ENCODE measurements around the gene LRCH3.

LRCH3 gene

DNA sequence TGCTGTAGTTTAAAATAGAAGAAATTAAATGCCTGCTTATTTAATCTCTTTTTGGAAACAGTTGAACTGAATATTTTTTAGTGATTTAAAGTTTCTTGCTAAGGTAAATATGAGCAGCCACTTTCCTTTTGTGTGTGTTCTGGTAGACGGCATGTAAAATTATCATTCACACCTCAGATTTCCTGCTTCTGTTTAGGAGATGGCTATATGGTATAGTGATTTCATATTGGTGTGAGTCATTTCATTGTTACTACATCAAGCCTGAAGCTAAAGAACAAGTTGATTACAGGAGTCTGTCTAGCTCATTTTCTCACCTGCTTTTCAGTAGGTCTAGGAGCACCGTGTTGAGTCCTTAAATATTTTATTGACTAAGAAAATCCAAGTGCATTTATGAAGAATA lies 2.2 kb downstream of the LRCH3 start:
- DNase-seq = peak in 1 of 2 experiments; percentile 9

DNA sequence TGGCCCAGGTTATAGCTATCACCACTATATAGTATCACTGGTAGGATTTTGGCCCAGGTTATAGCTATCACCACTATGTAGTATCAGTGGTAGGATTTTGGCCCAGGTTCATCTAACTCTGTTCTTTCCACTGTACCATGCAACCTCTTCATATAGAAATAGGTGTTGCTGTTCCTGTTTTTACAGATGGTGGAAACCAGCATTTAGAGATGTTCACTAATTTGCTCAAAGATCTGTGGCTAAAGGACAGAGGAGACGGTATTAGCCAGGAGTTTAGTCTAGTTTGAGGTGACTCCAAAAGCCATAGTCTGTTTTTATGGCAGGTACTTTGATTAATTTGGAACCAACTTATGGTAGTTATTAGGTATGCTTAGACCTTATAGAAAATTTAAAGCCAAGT lies 3.1 kb downstream of the LRCH3 start:
- DNase-seq = no peak

DNA sequence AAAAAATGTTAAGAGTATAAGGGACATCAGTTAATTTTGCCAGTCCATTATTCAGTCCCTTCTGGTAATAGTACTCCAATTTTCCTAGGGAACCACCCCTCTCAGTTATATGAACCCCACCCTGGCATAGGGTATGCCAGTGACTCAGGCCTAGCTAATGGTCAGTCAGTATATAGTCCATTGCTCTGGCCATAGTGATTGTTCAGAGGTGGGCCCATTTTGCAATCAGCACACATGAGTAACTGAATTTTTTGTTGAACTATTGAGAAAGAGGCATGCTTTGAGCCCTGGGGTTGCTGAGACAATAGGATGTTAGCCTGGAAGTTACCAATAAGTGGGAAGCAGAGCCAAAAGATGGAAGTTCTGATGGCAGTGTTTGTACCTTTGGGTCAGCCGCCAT lies 4.1 kb downstream of the LRCH3 start:
- DNase-seq = no peak

DNA sequence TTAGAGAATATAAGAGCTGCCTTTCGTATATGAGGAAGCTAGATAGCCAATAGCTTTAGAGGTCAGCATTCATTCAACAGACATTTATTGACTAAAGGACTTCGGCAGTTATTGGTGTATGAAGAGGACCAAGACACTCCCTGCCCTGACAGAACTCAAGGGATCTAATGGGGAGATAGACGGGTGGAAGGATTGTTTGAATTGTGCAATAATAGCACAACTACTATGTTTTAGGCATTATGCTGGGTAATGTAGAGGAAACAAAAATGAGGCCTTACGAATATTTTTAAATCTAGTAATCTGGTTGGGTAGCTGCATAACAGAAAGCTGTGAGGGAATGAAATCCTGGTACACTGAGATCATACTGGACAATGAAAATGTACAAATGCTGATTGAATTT lies 5.0 kb downstream of the LRCH3 start:
- no peak for DNase-seq

DNA sequence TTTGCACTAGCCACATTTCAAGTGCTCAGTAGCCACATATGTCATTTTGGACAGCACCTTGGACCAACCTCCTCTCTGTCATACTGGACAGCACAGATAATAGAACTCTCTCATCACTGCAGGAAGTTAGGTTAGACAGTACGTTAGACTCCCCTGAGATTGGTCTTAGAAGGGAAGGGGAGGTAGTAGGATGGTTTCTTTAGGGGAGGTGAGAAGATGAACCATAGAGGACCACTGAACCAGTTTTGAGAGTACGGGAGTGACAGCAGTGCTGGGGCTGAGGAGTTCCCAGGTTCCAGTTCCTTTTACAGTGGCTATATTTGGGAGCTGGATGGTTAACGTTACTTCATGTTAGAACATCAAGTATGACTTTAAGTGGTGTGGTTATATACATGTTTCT lies 7.8 kb downstream of the LRCH3 start:
- DNase-seq = no peak

DNA sequence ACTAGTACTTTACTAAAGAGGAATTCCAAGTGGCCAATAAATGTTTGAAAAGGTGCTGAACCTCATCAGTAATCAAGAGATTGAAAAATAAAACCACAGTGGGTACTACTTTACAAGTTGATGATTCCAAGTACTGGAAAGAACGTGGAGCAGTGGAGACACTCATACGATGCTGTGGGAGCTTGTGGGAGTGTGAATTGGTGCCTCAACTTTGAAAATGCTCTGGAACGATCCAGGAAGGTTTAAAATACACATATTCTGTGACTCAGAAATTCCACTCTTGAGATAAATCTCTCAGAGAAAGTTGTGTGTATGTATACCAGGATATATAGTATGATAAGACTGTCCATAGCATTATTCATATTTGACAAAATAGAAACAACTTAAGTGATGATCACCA lies 9.3 kb downstream of the LRCH3 start:
- DNase-seq = no peak

DNA sequence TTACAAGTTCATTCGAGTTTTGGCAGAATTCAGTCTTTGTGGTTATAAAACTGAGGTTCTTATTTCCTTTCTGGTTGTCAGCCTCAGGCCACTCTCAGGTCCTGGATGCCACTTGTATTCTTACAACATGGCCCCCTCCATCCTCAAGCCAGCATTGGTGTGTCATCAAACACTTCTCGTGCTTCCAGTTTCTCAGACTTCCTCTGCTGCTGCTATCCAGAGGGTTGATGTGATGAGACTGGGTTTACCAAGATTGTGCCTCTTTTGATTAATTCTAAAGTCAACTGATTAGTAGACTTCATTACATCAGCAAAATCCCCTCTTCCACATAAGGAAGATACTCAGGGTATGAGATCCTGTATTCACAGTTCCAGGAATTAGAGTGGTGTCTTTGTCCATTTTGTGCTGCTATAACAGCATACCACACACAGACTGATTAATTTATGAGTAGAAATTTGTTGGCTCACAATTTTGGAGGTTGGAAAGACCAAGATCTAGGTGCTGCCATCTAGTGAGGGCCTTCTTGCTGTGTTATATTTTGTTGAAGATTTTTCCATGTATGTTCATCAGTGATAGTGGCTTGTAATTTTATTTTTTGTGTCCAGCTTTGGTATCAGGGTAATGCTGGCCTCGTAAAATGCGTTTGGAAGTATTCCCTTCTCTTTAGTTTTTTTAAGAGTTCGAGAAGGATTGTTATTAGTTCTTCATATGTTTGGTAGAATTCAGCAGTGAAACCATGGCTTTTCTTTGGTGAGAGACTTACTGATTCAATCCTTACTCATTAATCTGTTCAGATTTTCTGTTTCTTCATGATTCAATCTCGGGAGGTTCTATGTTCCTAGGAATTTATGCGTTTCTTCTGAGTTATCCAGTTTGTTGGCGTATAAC lies 11.1 kb downstream of the LRCH3 start:
- peak; percentile 48 to 69 for DNase-seq

DNA sequence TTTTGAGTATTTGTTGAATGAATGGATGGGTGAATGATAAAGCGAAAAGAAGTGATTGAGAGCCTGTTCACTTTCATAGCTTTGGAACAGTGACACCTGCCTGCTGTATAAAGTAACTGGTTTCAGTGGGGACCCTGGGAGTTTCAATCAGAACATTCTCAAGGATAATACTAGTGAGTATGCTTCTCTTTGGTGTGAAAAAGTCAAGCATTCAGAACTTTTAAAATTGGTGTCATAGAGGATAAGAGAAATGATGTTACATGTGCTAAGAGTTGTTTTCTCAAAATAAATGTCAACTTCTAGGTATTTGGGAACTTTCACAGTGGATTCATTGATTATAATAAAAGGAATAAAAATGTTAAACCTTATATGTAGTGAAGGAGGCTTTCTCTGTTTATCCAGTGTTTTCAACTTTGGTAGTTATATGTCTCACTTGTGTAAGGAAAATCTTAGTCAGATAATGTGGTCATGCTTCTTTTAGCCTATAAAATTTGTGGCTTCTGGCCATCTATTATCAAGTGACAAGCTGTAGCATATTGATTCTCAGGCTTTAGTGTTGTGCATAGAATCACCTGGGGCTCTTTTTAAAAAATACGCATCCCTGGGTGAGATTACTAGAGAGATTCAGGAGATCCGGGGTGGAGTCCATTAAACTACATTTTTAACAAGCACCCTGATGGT lies 11.9 kb downstream of the LRCH3 start:
- no peak for DNase-seq

DNA sequence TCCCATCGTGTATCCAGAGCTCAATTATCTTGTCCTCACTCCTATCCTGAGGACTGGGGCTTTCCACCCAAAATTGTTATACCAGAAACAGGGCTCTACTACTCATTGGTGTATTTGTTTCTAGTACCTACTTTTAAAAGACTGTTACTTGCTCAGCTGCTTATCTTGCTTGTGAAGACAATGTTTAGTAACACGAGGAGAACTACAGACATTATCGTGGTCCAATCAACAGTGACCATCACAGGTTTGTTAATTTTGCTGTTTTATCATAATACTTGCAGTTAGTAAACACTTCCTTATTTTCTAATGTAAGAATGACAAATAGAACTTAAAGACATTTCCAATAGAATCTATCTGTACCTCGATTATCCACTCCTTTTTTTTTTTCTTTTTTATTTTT lies 13.5 kb downstream of the LRCH3 start:
- no peak for DNase-seq

DNA sequence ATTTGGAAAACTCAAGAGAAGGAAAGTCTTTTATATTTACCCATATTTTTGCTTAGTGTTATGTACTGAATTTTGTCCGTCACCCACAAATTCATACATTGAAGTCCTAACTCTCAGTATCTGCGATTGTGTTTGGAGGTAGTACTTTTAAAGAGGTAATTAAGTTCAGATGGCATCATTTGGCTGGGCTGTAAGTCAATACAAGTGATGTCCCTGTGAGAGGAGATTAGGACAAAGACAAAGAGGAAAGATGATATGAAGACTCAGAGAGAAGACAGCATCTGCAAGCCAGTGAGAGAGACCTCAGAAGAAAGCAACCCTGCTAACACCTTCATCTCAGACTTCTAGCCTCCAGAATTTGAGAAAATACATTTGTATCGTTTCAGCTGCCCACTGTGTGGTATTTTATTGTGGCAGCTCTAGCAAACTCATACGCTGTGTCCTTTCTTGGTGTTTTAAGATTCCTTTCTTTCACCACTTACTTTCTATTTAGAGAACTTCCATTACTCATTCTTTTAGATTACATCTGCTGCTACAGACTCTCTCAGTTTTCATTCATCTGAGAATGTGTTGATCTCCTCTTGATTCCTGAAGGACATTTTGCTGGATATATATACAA lies 17.0 kb downstream of the LRCH3 start:
- no peak for DNase-seq

DNA sequence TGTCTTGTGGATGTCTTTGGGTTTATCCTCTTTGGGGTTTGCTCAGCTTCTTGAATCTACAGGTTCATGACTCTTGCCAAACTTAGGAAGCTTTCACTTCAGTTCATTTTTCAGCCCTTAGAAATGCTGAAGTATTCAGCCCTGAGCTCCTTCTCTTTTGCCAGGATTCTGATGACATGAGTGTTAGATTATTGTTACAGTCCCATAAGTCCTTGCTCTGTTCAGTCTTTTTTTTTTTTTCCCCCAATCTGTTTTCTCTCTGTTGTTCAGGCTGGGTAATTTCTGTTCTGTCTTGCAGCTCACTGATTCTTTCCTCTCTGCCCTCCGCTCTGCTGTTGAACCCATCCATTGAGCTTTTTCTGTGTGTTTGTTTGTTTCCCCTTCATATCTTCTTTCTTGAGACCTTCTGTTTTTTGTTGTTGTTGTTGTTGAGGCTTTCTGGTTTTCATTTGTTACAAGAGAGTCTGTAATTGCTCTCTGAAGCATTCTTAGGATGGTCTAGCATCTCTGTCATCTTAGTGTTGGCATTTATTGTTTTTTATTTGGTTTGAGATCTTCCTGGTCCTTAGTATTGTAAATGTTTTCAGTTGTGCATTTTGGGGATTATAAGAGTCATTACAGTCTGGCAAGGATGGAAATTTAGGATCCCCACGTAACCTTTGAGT lies 18.4 kb downstream of the LRCH3 start:
- DNase-seq = no peak

DNA sequence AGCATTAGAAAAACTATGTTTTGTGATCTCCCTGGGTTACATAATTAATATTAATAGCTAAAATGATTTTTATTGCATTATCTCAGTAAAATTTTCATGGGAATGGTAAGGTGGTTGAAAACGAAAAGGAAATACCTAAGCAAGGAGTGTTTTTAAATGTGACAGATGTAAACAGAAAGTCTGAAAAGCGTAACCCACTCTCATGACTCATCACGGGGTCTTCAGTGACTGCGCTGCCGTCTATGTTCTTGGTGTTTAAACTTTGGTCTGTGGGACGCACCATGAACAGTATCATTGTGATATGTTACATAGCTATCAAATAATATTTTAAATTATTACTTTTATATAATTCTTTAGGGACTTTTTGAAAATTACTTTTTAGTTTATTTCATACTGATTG lies 19.8 kb downstream of the LRCH3 start:
- DNase-seq = no peak

DNA sequence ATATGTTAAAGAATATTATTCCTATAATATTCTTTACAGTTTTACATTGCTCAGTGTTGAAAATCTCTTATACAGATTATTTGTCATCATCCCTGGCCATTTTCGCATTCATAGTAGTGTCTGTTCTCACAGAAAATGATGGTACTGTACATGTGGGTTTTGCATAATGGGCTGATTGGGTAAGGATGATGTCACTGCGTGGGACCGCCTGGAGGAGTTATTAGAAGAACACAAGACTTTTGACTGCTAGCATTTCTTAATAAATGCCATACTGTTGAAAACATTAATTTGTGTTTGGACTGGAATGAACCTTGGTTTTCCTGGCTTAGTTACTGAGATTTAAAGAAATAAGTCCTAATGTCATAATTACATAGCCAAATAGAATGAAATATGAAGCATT lies 20.3 kb downstream of the LRCH3 start:
- no peak for DNase-seq

DNA sequence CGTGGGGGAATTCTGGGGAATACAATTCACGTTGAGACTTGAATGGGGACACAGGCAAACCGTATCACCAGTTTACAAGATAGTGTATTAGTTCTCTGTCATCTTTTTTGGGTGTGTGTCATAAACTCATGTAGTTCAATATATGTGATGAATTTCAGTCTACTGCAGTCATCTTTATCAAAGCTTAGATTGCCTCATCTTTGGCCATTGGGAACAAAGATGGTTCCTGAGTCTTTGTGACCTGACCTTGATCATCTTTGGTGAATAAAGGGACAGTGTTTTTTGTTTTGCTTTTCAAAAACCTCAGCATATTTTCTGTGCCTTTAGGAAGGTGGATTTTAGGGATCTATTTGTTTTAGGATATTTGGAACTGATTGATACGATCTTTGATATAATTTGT lies 23.3 kb downstream of the LRCH3 start:
- no peak for DNase-seq

DNA sequence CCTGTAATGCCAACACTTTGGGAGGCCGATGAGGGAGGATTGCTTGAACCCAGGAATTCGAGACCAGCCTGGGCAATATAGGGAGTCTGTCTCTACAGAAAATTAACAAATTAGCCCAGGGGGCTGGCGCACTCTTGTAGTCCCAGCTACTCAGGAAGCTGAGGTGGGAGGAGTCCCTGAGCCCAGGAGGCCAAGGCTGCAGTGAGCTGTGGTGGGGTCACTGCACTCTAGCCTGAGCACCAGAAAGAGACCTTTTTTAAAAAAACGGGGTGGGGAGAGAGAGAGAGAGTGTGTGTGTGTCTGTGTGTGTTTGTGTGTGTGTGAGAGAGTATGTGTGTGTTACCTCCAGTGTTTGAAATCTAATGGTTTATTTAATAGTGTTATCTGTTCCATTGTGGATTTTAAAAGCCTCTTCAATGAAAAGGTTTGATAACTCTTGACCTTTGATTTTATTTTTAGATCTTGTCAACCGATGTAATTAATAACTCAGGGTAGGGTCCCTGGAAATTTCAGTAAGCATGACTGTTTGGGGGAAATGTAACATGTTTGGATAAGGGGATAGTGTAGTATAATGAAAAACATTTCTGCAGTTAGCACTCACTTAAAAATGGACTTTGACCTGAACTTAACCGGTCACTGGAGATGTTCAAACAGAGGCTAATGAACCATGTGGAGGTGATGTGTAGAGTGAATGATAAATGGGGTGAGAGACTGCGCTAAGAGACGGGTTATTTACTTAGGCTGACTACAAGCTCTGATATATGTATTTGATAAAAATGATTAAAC lies 29.7 kb downstream of the LRCH3 start:
- peak in 1 of 2 experiments; percentile 15 for DNase-seq

DNA sequence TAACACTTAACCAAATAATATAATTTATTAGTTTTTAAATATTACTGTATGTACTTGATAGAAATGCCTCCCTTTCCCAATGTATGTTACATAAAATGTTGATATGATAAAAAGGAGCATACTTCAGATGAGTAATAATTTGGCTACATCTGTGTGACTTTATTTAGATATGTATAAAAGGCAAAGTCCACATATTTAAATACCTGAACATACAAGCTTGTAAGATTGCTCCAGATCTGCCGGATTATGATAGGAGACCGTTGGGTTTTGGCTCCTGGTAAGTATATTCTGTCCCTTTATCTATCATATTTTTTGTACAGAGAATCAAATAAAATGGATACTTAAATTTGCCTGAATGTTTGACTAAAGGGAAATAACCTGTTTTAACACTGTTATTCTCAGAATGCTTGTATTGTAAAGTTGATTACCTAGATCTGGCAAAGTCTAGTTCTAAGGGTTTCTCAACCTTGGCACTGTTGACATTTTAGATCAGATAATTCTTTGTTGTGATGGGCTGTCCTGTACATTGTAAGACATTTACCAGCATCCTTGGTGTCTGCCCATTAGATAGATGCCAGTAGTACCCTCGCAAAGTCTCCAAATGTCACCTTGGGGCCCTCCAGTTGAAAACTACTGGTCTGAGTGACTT lies 38.5 kb downstream of the LRCH3 start:
- no peak for DNase-seq

DNA sequence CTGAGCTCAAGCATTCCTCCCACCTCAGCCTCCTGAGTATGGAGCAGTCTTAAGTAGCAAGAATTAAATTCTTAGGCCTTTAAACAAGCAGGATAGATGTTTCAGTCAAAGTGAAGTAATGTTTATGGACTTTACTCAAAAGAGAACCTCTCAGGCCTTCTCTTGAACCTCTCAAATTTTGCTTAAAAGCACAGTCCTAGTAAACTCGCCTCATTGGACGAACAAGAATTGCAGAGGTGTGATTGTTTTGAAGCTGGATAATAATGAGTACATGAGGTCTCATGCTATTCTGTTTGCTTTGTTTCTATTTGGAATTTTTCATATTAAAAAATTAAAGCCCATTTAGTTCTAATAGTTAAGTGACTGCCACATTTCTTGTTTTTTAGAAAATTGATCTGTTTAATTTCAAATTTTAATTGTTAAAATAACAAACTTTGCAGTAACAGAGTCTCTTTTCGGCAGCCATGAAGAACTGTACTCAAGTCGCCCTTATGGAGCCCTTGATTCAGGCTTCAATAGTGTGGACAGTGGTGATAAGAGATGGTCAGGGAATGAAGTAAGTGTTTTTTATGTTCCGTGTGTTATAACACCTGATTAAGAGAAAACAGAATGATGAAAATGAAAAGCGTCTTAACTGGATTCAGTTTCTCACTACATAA lies 39.4 kb downstream of the LRCH3 start:
- no peak for DNase-seq

DNA sequence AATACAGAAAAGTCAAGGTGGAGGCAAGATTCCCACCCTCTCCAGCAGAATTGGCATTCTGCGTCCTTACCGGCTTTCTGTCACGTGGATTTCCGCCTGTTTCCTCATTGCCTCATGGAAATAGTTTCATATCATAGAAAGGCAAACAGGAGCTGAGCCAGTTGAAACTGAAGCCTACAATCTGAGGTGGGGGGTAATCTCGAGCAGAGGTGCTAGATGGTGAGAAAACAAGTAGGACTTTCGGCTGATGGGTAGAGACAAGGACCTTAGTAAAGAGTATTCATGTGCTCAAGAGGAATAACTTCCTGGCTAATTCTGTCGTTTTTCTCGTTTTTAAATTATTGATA lies 39.9 kb downstream of the LRCH3 start:
- no peak for DNase-seq

DNA sequence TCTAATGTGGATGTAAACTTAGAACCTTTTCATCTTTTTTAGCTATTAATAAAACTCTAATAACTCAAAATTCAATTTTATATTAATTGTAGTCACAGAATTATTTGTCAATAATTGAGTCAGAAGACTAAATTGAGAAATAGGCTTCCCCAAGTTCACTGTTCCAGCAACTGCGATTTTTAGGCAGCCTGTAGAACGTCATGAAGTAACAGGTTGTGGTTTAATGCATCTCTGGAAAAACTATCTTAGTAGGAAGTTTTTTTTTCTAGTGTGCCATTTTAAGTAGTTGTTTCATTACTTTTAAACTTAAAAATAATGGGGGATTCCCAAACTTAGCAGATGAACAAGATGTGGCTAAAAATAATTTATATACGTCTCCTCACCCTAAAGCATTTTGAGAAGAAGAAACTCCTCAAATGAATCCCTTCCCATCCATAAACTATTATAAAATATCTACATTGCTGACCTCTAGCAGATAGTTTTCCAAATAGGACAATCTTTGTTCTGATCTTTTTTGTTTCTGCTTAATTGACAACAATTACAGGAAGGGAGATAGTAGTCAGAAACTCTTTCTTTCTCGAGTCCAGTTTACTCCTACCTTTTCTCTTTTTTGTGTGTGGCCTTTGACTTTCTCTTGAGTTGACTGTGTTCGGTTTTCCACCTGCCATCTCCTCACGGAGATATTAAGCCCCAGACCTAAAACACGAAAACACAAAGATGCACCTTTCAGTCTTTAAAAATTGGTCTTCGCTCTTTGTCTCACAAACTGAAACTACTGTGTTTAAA lies 43.1 kb downstream of the LRCH3 start:
- no peak for DNase-seq

DNA sequence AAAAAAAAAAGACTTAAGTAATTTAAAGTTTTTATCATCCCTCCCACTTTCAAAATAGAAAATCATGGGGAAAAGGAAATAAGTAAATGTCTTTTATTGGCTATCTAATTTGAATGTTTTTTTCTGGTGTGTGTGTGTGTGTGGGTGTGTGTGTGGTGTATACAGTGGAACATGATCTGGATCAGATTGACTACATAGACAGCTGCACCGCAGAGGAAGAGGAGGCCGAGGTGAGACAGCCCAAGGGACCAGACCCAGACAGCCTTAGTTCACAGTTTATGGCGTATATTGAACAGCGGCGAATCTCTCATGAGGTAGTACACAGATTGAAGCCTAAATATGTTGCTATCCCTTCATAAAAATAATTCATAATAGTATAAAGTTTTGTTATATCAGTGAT lies 44.5 kb downstream of the LRCH3 start:
- DNase-seq = no peak

DNA sequence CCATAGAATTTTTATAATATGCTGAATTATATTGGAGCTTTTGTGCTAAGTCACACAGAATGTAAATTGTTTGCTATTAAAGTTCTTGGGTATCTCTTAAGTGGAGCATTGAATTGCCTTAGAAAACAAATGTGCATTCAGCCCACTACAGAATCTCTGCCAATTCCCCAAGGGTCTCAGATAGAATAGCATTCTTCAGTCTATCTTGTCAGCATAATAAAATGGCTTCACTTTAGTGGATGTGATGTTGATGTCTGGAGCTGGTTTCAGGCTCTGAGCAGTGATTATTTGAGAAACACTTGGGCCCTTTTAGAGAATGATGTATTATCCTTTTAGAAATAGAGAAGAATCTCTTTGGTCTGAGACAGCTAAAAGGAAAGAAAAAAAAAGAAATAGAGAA lies 45.2 kb downstream of the LRCH3 start:
- no peak for DNase-seq
